H1 (cell line): ENCODE data around the gene EXO1. TPM values are rescaled to one million over a fixed set of nuclear protein-coding genes. Genes with fewer than 3 reads are reported as not detected.

Experiments
- CHD7 ChIP-seq: fragments of 300-600 bp; sonication (generic); IDR thresholded peaks from 2 replicates; pipeline ENCODE4 v1.7.1; 2012; ENCODE audit warnings: low read length, moderate library complexity, mild to moderate bottlenecking, inconsistent platforms; ENCODE audit not compliant: insufficient replicate concordance
- SRF ChIP-seq: IDR thresholded peaks from 2 replicates; pipeline ENCODE4 v1.6.1; 2011; ENCODE audit warnings: mild to moderate bottlenecking, low read depth, low read length, moderate library complexity
- TCF12 ChIP-seq: IDR thresholded peaks from 2 replicates; pipeline ENCODE4 v1.6.1; 2011; ENCODE audit warnings: low read depth, mild to moderate bottlenecking, low read length
- ZNF274 ChIP-seq: IDR thresholded peaks from 2 replicates; pipeline ENCODE4 v1.7.0; 2012; ENCODE audit warnings: low read length, borderline replicate concordance; ENCODE audit errors: extremely low read depth
- polyA plus RNA-seq, 7 experiments: library from polyadenylated mRNA; depleted of rRNA in 3 of 7; stranded (reverse) in 5 of 7; unstranded in 2 of 7; fragments of >200 nt in 5 of 7; fragments of 200-250 nt in 2 of 7; gene quantifications; 1 replicate in 5 of 7; 2 replicates in 1 of 7; 4 replicates in 1 of 7; pipeline versions ENCODE4 v1.2.1 to v1.2.3, GENCODE V29; 2011 to 2013; ENCODE audit warnings: missing spikeins in 2 of 7, mixed read lengths in 2 of 7
- total RNA-seq: library from RNA; stranded (reverse); fragmentation: NEBNext Ultra II Directional; extraction: Animal tissue kit (Norgen Biotek cat#: 25700); gene quantifications from 2 replicates; pipeline ENCODE4 v1.2.1, GENCODE V29; 2021

EXO1 gene
- total and polyA plus RNA-seq, 2 of the 8 experiments (the other 6 are each of a cell fraction or from before 2014, with no cell fraction given) = 9.2 to 43.0 TPM

DNA sequence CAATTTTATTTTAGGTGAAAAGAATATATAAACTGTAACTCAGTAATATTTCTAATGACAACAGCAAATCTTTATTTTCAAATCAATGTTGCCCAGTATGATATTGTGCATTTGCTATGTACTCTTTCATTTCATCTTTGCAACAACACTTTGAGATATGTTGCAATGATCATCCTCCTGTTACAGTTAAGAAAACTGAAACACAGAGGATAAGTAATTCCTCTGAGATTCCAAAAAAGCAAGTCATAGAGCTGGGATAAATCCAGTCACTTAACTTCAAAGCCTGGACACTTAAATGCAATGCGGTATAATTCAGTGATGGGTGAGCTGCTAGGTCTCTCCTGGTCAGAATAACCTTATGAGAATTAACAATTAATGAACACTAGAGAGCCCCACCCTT, 48.6 kb upstream of the EXO1 start (continued):
- no peak for TF ChIP-seq CHD7
- no peak for TF ChIP-seq ZNF274
- TF ChIP-seq TCF12 = no peak
- no peak for TF ChIP-seq SRF
